H9 (cell line): Measurements from ENCODE around the gene CDK5. TPM values are rescaled to one million over a fixed set of nuclear protein-coding genes. Genes with fewer than 3 reads are reported as not detected.

Experiments
- DNase-seq: peaks from one replicate; pipeline ENCODE4 v3.0.0-alpha.2; 2017
- H2AFZ ChIP-seq: one replicate; pipeline ENCODE4 v1.6.1; 2013; ENCODE audit warnings: mild to moderate bottlenecking, low read length, control low read depth, moderate library complexity
- H2AK5ac ChIP-seq: 2 replicates; pipeline ENCODE4 v1.6.1; 2013; ENCODE audit warnings: low read length, control low read depth, mixed read lengths; ENCODE audit not compliant: insufficient read length
- H2BK120ac ChIP-seq: one replicate; pipeline ENCODE4 v1.6.1; 2013; ENCODE audit warnings: low read depth, mild to moderate bottlenecking, low read length, control low read depth, inconsistent platforms; ENCODE audit not compliant: poor library complexity, severe bottlenecking
- H2BK12ac ChIP-seq: 2 replicates; pipeline ENCODE4 v1.6.1; 2013; ENCODE audit warnings: low read length, control low read depth, mixed read lengths, low read depth; ENCODE audit not compliant: insufficient read length
- H2BK15ac ChIP-seq: 2 replicates; pipeline ENCODE4 v1.6.1; 2013; ENCODE audit warnings: low read depth, low read length, control low read depth
- H2BK20ac ChIP-seq: one replicate; pipeline ENCODE4 v1.6.1; 2013; ENCODE audit warnings: low read depth, mild to moderate bottlenecking, low read length, control low read depth, inconsistent platforms; ENCODE audit not compliant: poor library complexity, severe bottlenecking
- H2BK5ac ChIP-seq: 2 replicates; pipeline ENCODE4 v1.6.1; 2013; ENCODE audit warnings: low read length, control low read depth, mixed read lengths; ENCODE audit not compliant: insufficient read length
- H3K14ac ChIP-seq: 2 replicates; pipeline ENCODE4 v1.6.1; 2013; ENCODE audit warnings: low read length, control low read depth; ENCODE audit not compliant: insufficient read depth
- H3K18ac ChIP-seq: 2 replicates; pipeline ENCODE4 v1.6.1; 2013; ENCODE audit warnings: low read depth, mild to moderate bottlenecking, mixed read lengths, low read length, control low read depth; ENCODE audit not compliant: insufficient read length
- H3K23ac ChIP-seq: 2 replicates; pipeline ENCODE4 v1.6.1; 2013; ENCODE audit warnings: low read length, control low read depth, mixed read lengths, low read depth; ENCODE audit not compliant: insufficient read length
- H3K23me2 ChIP-seq: 2 replicates; pipeline ENCODE4 v1.6.1; 2013; ENCODE audit warnings: low read depth, mild to moderate bottlenecking, mixed read lengths, low read length, control low read depth; ENCODE audit not compliant: insufficient read length, poor library complexity, severe bottlenecking
- H3K27ac ChIP-seq: 2 replicates; pipeline ENCODE4 v1.5.1; 2013; ENCODE audit warnings: low read length, control low read depth, mixed read lengths, low read depth; ENCODE audit not compliant: insufficient read length
- H3K27me3 ChIP-seq: 2 replicates; pipeline ENCODE4 v1.6.1; 2013; ENCODE audit warnings: low read length, control low read depth, inconsistent platforms; ENCODE audit not compliant: insufficient read depth
- H3K4ac ChIP-seq: 2 replicates; pipeline ENCODE4 v1.6.1; 2013; ENCODE audit warnings: low read depth, mild to moderate bottlenecking, control low read depth, inconsistent platforms, low read length, moderate library complexity
- H3K4me1 ChIP-seq: 2 replicates; pipeline ENCODE4 v1.6.1; 2013; ENCODE audit warnings: low read length, control low read depth, inconsistent platforms; ENCODE audit not compliant: insufficient read depth
- H3K4me2 ChIP-seq: 2 replicates; pipeline ENCODE4 v1.6.1; 2013; ENCODE audit warnings: low read length, control low read depth, mixed read lengths; ENCODE audit not compliant: insufficient read length, insufficient read depth
- H3K56ac ChIP-seq: 2 replicates; pipeline ENCODE4 v1.6.1; 2013; ENCODE audit warnings: low read depth, mild to moderate bottlenecking, mixed read lengths, low read length, control low read depth; ENCODE audit not compliant: insufficient read length
- H3K79me1 ChIP-seq: 2 replicates; pipeline ENCODE4 v1.6.1; 2013; ENCODE audit warnings: low read depth, mild to moderate bottlenecking, moderate library complexity, low read length, control low read depth, inconsistent platforms; ENCODE audit not compliant: insufficient read depth, poor library complexity, severe bottlenecking
- H3K79me2 ChIP-seq: 2 replicates; pipeline ENCODE4 v1.6.1; 2013; ENCODE audit warnings: low read length, control low read depth, inconsistent platforms; ENCODE audit not compliant: insufficient read depth
- H3K9ac ChIP-seq: 2 replicates; pipeline ENCODE4 v1.6.1; 2013; ENCODE audit warnings: low read length, control low read depth, mixed read lengths; ENCODE audit not compliant: insufficient read length; ENCODE audit errors: extremely low read depth
- H3K9me3 ChIP-seq: one replicate; pipeline ENCODE4 v1.6.1; 2013; ENCODE audit warnings: low read depth, low read length, inconsistent platforms; ENCODE audit not compliant: control insufficient read depth
- H3T11ph ChIP-seq: one replicate; pipeline ENCODE4 v1.6.1; 2013; ENCODE audit warnings: mild to moderate bottlenecking, low read length, control low read depth, inconsistent platforms
- H4K20me1 ChIP-seq: one replicate; pipeline ENCODE4 v1.6.1; 2013; ENCODE audit not compliant: control insufficient read depth, insufficient read length, insufficient read depth
- H4K5ac ChIP-seq: 2 replicates; pipeline ENCODE4 v1.6.1; 2013; ENCODE audit warnings: low read depth, mild to moderate bottlenecking, mixed read lengths, low read length, control low read depth; ENCODE audit not compliant: insufficient read length
- H4K8ac ChIP-seq: replicated peaks from 2 replicates; pipeline ENCODE4 v1.6.1; 2013; ENCODE audit warnings: low read length, control low read depth, mixed read lengths, low read depth; ENCODE audit not compliant: insufficient read length
- H4K91ac ChIP-seq: 2 replicates; pipeline ENCODE4 v1.6.1; 2013; ENCODE audit warnings: low read depth, mild to moderate bottlenecking, moderate library complexity, mixed read lengths, low read length, control low read depth; ENCODE audit not compliant: insufficient read length
- H3K27ac Mint-ChIP-seq, 3 experiments: 2 replicates in 2 of 3; 3 replicates in 1 of 3; pipeline ENCODE4 v1.8.0; 2020 to 2021; ENCODE audit warnings: mixed read lengths in 3 of 3, mild to moderate bottlenecking in 1 of 3, moderate library complexity in 1 of 3
- H3K27me3 Mint-ChIP-seq: 2 replicates; pipeline ENCODE4 v1.8.0; 2021; ENCODE audit warnings: low read depth, mild to moderate bottlenecking, moderate library complexity, mixed read lengths
- H3K36me3 Mint-ChIP-seq, 3 experiments: 2 replicates in 2 of 3; 3 replicates in 1 of 3; pipeline ENCODE4 v1.8.0; 2020 to 2021; ENCODE audit warnings: low read depth in 3 of 3, mixed read lengths in 3 of 3; ENCODE audit not compliant: insufficient read depth in 1 of 3
- H3K4me1 Mint-ChIP-seq, 2 experiments: 2 replicates each; pipeline ENCODE4 v1.8.0; 2020; ENCODE audit warnings: mixed read lengths in 2 of 2
- H3K4me3 Mint-ChIP-seq, 2 experiments: 2 replicates in 1 of 2; 3 replicates in 1 of 2; pipeline ENCODE4 v1.8.0; 2020 to 2021; ENCODE audit warnings: mild to moderate bottlenecking in 2 of 2, mixed read lengths in 2 of 2, moderate library complexity in 1 of 2
- H3K9me3 Mint-ChIP-seq, 2 experiments: 2 replicates in 1 of 2; 3 replicates in 1 of 2; pipeline ENCODE4 v1.8.0; 2020; ENCODE audit warnings: mild to moderate bottlenecking in 2 of 2, mixed read lengths in 2 of 2, moderate library complexity in 1 of 2
- CTCF ChIP-seq: fragments of 200-600 bp; sonication (generic); conservative IDR thresholded peaks from 3 replicates; pipeline ENCODE4 v1.8.0; 2021; ENCODE audit warnings: antibody characterized with exemption, mild to moderate bottlenecking
- WGBS: extraction: QIAGEN DNeasy Blood & Tissue Kit; methylation state at CpG from one replicate; pipeline ENCODE4 v1.1.7; 2013; ENCODE audit warnings: missing lambda C conversion rate, low lambda C conversion rate, mixed read lengths; ENCODE audit not compliant: insufficient read length; ENCODE audit errors: extremely low coverage; 5-methylcytosine and 5-hydroxymethylcytosine counted together
- total RNA-seq: library from RNA; stranded (reverse); gene quantifications from 2 replicates; pipeline ENCODE4 v1.2.1, GENCODE V29; 2021

Gene CDK5
- total RNA-seq, 1 experiment from 2014 or later, result 19.9 TPM

DNA sequence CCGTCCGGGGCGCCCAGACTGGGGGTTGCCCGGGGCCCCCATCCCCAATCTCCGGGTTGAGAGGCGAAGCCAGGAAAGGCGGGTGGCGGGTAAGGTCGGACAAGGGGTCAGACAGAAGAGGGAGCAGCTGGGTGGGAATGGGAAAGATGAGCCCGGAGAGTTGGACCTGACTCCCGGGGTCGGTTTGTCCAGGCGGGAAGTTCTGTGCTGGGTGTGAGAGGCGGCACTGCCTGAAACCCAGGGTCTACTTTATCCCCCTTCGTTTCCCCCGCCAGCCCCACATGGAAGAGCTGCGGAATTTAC lies 2.4 kb upstream of the CDK5 start:
- no peaks in the 10 kb centered on the region; the same call in 1 of the 2 replicates for H3K27me3 ChIP-seq
- no peak overlapping the region for H2AK5ac ChIP-seq
- H3K14ac ChIP-seq, result no peak overlapping the region
- Mint-ChIP-seq H3K9me3 (no peaks in the 10 kb centered on the region; a peak in 1 of 5 replicates), H3K4me3 (peak overlapping the region; percentile 78 to 91), H3K27ac (no peak overlapping the region), H3K27me3 (peaks cover 15% of the 10 kb centered on the region), H3K36me3 (peaks cover 4 to 12% (median 11%) of the 10 kb centered on the region in 3 experiments; a peak in 6 of 7 replicates), H3K4me1 (peaks cover 40 to 50% of the 10 kb centered on the region in 2 experiments)
- no peak overlapping the region for H3K9ac ChIP-seq
- H4K8ac ChIP-seq, result no peak overlapping the region
- H3K18ac ChIP-seq, result no peak overlapping the region
- no peak overlapping the region for H4K91ac ChIP-seq
- no peak overlapping the region for H2BK20ac ChIP-seq
- H3K4ac ChIP-seq, result no peak overlapping the region
- no peak overlapping the region for H2BK12ac ChIP-seq
- peak; percentile 56 for DNase-seq
- no peaks in the 10 kb centered on the region for H3K79me2 ChIP-seq
- H2BK120ac ChIP-seq, result no peak overlapping the region
- no peaks in the 10 kb centered on the region for H4K20me1 ChIP-seq
- no peak overlapping the region for H3T11ph ChIP-seq
- H2AFZ ChIP-seq, result no peak overlapping the region
- no peak overlapping the region for H4K5ac ChIP-seq
- peaks cover 41% of the 10 kb centered on the region for H3K23me2 ChIP-seq
- H3K56ac ChIP-seq, result no peak overlapping the region
- H3K4me1 ChIP-seq, result peaks cover 8% of the 10 kb centered on the region
- no peak overlapping the region for H3K23ac ChIP-seq
- no peak overlapping the region for H2BK5ac ChIP-seq
- no peaks in the 10 kb centered on the region for H3K79me1 ChIP-seq
- no peak overlapping the region for H2BK15ac ChIP-seq
- no peak overlapping the region for H3K27ac ChIP-seq
- no CpG with 5 or more reads among the region's 17 CpGs for WGBS
- peak overlapping the region; percentile 58 for H3K4me2 ChIP-seq
- peak; percentile 16; the same call in 1 of the 3 replicates for TF ChIP-seq CTCF
- H3K9me3 ChIP-seq, result no peaks in the 10 kb centered on the region
